HCEC 1CT (cell line): ENCODE data around the gene SLC38A3.
A peak's percentile ranks its signal among the peaks of the same experiment; 100 is the strongest.

ENCODE experiments used
- DNase-seq: peaks from one replicate; pipeline ENCODE4 v3.0.0-alpha.2; 2017

SLC38A3 gene

GRCh38 chr3:50169232-50169832 is 35.7 kb upstream of the SLC38A3 start:
- DNase-seq, result no peak

GRCh38 chr3:50169858-50170257 is 35.2 kb upstream of the SLC38A3 start:
- DNase-seq, result no peak

- peak; percentile 74 for DNase-seq
Observed at GRCh38 chr3:50170689-50171088, 34.4 kb upstream of the SLC38A3 start.

GRCh38 chr3:50171540-50172301 is 33.4 kb upstream of the SLC38A3 start:
- DNase-seq, result no peak

GRCh38 chr3:50172626-50173220 is 32.3 kb upstream of the SLC38A3 start:
- no peak for DNase-seq

- DNase-seq, result no peak
Observed at GRCh38 chr3:50173685-50174516, 31.2 kb upstream of the SLC38A3 start.

GRCh38 chr3:50174517-50174895 is 30.6 kb upstream of the SLC38A3 start:
- no peak for DNase-seq

GRCh38 chr3:50174947-50175524 is 30.0 kb upstream of the SLC38A3 start:
- DNase-seq, result no peak

GRCh38 chr3:50177346-50177745 is 27.7 kb upstream of the SLC38A3 start:
- no peak for DNase-seq

- DNase-seq, result no peak
Observed at GRCh38 chr3:50179710-50180109, 25.4 kb upstream of the SLC38A3 start.

GRCh38 chr3:50181985-50182384 is 23.1 kb upstream of the SLC38A3 start:
- no peak for DNase-seq

- no peak for DNase-seq
Observed at GRCh38 chr3:50182533-50183099, 22.5 kb upstream of the SLC38A3 start.

- no peak for DNase-seq
Observed at GRCh38 chr3:50183755-50184154, 21.3 kb upstream of the SLC38A3 start.

GRCh38 chr3:50184242-50184978 is 20.7 kb upstream of the SLC38A3 start:
- no peak for DNase-seq

GRCh38 chr3:50185230-50185629 is 19.8 kb upstream of the SLC38A3 start:
- DNase-seq, result no peak

GRCh38 chr3:50186096-50186495 is 19.0 kb upstream of the SLC38A3 start:
- DNase-seq, result no peak

- no peak for DNase-seq
Observed at GRCh38 chr3:50187750-50188149, 17.3 kb upstream of the SLC38A3 start.

- peak; percentile 77 for DNase-seq
Observed at GRCh38 chr3:50189274-50189673, 15.8 kb upstream of the SLC38A3 start.

GRCh38 chr3:50189989-50190388 is 15.1 kb upstream of the SLC38A3 start:
- DNase-seq, result no peak

- no peak for DNase-seq
Observed at GRCh38 chr3:50190936-50191660, 14.0 kb upstream of the SLC38A3 start, which contains the start of gene GNAT1. TSS of gene GNAT1 (plus strand) at chr3:50191610. CDS start at chr3:50191726, 116 bp downstream.

- no peak for DNase-seq
Observed at GRCh38 chr3:50192124-50192523, 12.9 kb upstream of the SLC38A3 start.
